PFSK-1 (cell line): Measurements from ENCODE around the gene INSYN1.

Experiments
- POLR2AphosphoS5 ChIP-seq: IDR thresholded peaks from 2 replicates; pipeline ENCODE4 v1.6.1; 2012; ENCODE audit warnings: low read depth, mild to moderate bottlenecking, control low read depth, low read length, moderate library complexity
- TAF1 ChIP-seq: IDR thresholded peaks from 2 replicates; pipeline ENCODE4 v1.6.1; 2012; ENCODE audit warnings: low read length, control low read depth, borderline replicate concordance; ENCODE audit not compliant: insufficient read depth
- TF ChIP-seq, protein P1 (sequence below), 2 experiments: IDR thresholded peaks; 2 replicates each; pipeline versions ENCODE4 v1.6.1 to v1.8.0; 2011 to 2012; ENCODE audit warnings: low read depth in 2 of 2, low read length in 2 of 2, control low read depth in 1 of 2, inconsistent platforms in 1 of 2, mild to moderate bottlenecking in 1 of 2, moderate library complexity in 1 of 2; ENCODE audit not compliant: insufficient read depth in 1 of 2

- no peak for TF ChIP-seq POLR2AphosphoS5
- TF ChIP-seq TAF1: no peak
- TF ChIP-seq, protein P1, sequence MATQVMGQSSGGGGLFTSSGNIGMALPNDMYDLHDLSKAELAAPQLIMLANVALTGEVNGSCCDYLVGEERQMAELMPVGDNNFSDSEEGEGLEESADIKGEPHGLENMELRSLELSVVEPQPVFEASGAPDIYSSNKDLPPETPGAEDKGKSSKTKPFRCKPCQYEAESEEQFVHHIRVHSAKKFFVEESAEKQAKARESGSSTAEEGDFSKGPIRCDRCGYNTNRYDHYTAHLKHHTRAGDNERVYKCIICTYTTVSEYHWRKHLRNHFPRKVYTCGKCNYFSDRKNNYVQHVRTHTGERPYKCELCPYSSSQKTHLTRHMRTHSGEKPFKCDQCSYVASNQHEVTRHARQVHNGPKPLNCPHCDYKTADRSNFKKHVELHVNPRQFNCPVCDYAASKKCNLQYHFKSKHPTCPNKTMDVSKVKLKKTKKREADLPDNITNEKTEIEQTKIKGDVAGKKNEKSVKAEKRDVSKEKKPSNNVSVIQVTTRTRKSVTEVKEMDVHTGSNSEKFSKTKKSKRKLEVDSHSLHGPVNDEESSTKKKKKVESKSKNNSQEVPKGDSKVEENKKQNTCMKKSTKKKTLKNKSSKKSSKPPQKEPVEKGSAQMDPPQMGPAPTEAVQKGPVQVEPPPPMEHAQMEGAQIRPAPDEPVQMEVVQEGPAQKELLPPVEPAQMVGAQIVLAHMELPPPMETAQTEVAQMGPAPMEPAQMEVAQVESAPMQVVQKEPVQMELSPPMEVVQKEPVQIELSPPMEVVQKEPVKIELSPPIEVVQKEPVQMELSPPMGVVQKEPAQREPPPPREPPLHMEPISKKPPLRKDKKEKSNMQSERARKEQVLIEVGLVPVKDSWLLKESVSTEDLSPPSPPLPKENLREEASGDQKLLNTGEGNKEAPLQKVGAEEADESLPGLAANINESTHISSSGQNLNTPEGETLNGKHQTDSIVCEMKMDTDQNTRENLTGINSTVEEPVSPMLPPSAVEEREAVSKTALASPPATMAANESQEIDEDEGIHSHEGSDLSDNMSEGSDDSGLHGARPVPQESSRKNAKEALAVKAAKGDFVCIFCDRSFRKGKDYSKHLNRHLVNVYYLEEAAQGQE (IDR thresholded peaks at IDR 0.05; ENCODE audit: insufficient read depth in 1 of 2, low read depth in 2 of 2, low read length in 2 of 2): no peak
Measured at GRCh38 chr15:73784291-73784690, 31.1 kb upstream of the INSYN1 start.
